ENCODE measurements around the gene RCSD1.

DNA sequence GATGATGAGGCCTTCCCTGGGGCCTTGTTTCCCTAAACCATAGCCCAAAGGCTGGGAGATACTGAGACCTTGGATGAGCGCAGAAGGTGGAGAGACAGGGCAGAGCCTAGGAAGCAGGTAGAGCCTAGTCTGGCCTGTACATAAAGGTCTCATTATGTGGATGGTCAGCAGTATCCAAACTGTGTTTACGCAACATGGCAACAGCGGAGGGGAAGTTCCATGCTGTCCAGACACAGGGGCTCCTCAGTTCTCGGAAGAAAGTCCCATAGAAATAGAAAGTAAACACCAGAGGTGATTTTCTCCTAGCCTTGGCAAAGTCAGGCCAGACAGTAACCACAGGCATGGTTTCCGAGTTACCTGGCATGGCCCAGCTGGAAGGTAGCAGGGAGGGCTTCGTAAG, 49.7 kb downstream of the RCSD1 start:
- TF ChIP-seq, protein P1, sequence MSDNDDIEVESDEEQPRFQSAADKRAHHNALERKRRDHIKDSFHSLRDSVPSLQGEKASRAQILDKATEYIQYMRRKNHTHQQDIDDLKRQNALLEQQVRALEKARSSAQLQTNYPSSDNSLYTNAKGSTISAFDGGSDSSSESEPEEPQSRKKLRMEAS (IDR thresholded peaks at IDR 0.05) = no peak
- TF ChIP-seq, protein P2, sequence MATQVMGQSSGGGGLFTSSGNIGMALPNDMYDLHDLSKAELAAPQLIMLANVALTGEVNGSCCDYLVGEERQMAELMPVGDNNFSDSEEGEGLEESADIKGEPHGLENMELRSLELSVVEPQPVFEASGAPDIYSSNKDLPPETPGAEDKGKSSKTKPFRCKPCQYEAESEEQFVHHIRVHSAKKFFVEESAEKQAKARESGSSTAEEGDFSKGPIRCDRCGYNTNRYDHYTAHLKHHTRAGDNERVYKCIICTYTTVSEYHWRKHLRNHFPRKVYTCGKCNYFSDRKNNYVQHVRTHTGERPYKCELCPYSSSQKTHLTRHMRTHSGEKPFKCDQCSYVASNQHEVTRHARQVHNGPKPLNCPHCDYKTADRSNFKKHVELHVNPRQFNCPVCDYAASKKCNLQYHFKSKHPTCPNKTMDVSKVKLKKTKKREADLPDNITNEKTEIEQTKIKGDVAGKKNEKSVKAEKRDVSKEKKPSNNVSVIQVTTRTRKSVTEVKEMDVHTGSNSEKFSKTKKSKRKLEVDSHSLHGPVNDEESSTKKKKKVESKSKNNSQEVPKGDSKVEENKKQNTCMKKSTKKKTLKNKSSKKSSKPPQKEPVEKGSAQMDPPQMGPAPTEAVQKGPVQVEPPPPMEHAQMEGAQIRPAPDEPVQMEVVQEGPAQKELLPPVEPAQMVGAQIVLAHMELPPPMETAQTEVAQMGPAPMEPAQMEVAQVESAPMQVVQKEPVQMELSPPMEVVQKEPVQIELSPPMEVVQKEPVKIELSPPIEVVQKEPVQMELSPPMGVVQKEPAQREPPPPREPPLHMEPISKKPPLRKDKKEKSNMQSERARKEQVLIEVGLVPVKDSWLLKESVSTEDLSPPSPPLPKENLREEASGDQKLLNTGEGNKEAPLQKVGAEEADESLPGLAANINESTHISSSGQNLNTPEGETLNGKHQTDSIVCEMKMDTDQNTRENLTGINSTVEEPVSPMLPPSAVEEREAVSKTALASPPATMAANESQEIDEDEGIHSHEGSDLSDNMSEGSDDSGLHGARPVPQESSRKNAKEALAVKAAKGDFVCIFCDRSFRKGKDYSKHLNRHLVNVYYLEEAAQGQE (IDR thresholded peaks at IDR 0.05; ENCODE audit: low read depth) = no peak
- no peak for TF ChIP-seq CEBPB (IDR thresholded peaks at IDR 0.05)
- TF ChIP-seq EGR1 (IDR thresholded peaks at IDR 0.05) = no peak
